Parathyroid adenoma (tissue), 2 donors: ENCODE data around the gene ARHGEF38.
"Not testable (repeated sequence)": the region's sequence is repeated elsewhere in the genome, so short reads cannot be mapped to it uniquely, and the experiment has no call there.

Experiments used
- H2AFZ ChIP-seq: fragments of 300-600 bp; sonication (generic); one replicate; pipeline ENCODE4 v1.7.0; 2017; ENCODE audit warnings: antibody characterized with exemption, mild to moderate bottlenecking
- H3K27ac ChIP-seq: fragments of 300-600 bp; sonication (generic); one replicate; pipeline ENCODE4 v1.7.0; 2017
- H3K27me3 ChIP-seq: fragments of 300-600 bp; sonication (generic); one replicate; pipeline ENCODE4 v1.7.0; 2017; ENCODE audit warnings: low read length; ENCODE audit not compliant: control insufficient read depth, insufficient read depth
- H3K36me3 ChIP-seq: fragments of 300-600 bp; sonication (generic); one replicate; pipeline ENCODE4 v1.7.0; 2017; ENCODE audit warnings: low read length; ENCODE audit not compliant: control insufficient read depth, insufficient read depth
- H3K4me1 ChIP-seq: fragments of 300-600 bp; sonication (generic); one replicate; pipeline ENCODE4 v1.7.0; 2017; ENCODE audit warnings: control low read depth
- H3K4me2 ChIP-seq: fragments of 300-600 bp; sonication (generic); one replicate; pipeline ENCODE4 v1.7.0; 2017; ENCODE audit warnings: low read length
- H3K4me3 ChIP-seq: fragments of 300-600 bp; sonication (generic); one replicate; pipeline ENCODE4 v1.7.0; 2017; ENCODE audit warnings: low read depth, low read length
- H3K79me2 ChIP-seq: fragments of 300-600 bp; sonication (generic); one replicate; pipeline ENCODE4 v1.7.0; 2017; ENCODE audit warnings: control low read depth
- H3K9ac ChIP-seq: fragments of 300-600 bp; sonication (generic); one replicate; pipeline ENCODE4 v1.7.0; 2017; ENCODE audit warnings: mild to moderate bottlenecking
- H3K9me3 ChIP-seq: fragments of 300-600 bp; sonication (generic); one replicate; pipeline ENCODE4 v1.7.0; 2017; ENCODE audit warnings: low read length; ENCODE audit not compliant: control insufficient read depth
- TF ChIP-seq, protein P1 (sequence below): fragments of 300-600 bp; sonication (generic); IDR thresholded peaks from one replicate; pipeline ENCODE4 v1.7.0; 2017; ENCODE audit warnings: antibody characterized with exemption, mild to moderate bottlenecking
- donor health status: primary hyperparathyroidism.

Gene ARHGEF38

DNA sequence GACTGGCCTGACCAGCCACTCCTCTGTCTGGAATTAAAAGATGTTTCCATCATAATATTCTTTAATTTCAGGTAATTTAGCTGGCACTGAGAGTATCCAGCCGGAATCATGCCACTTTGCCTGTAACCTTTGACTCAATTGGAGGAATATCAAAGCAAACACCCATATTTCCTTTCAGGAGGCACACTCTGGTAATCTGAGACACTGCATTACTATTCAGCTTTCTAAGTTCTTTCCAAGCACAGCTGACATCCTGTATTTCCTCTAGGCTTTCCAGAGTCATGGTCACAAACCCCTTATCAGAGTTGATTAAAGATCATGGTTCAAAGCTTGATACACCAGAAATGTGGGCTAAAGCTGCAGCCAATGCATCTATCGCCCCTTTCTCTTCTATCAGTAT lies 126.8 kb downstream of the ARHGEF38 start:
- TF ChIP-seq, protein P1, sequence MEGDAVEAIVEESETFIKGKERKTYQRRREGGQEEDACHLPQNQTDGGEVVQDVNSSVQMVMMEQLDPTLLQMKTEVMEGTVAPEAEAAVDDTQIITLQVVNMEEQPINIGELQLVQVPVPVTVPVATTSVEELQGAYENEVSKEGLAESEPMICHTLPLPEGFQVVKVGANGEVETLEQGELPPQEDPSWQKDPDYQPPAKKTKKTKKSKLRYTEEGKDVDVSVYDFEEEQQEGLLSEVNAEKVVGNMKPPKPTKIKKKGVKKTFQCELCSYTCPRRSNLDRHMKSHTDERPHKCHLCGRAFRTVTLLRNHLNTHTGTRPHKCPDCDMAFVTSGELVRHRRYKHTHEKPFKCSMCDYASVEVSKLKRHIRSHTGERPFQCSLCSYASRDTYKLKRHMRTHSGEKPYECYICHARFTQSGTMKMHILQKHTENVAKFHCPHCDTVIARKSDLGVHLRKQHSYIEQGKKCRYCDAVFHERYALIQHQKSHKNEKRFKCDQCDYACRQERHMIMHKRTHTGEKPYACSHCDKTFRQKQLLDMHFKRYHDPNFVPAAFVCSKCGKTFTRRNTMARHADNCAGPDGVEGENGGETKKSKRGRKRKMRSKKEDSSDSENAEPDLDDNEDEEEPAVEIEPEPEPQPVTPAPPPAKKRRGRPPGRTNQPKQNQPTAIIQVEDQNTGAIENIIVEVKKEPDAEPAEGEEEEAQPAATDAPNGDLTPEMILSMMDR, result no peak
- H3K4me2 ChIP-seq, result no peak overlapping the region
- H2AFZ ChIP-seq, result peak overlapping the region; percentile 15
- no peaks in the 10 kb centered on the region for H3K9me3 ChIP-seq
- no peak overlapping the region for H3K4me3 ChIP-seq
- no peaks in the 10 kb centered on the region for H3K4me1 ChIP-seq
- no peak overlapping the region for H3K27ac ChIP-seq
- no peaks in the 10 kb centered on the region for H3K79me2 ChIP-seq
- no peaks in the 10 kb centered on the region for H3K27me3 ChIP-seq
- H3K9ac ChIP-seq, result no peak overlapping the region
- H3K36me3 ChIP-seq, result no peaks in the 10 kb centered on the region

DNA sequence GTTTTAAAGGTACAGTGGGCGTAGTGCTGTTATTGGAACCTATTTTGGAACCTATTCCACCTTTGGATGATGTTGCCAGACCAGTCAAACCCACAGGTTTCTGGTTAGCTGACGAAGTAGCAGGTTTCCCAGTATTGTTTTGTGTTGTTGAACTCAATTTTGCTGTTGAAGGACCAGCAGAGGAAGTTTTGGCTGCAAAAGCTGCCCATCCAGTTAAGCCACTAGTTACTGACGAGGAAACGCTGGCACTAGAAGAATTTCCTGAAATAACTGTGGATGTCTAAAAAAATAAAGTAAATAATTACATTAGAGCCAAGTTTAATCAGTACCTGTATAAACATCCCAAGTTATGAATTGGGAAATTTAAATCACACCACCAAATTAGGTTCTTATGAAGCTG lies 130.6 kb downstream of the ARHGEF38 start:
- TF ChIP-seq, protein P1, result no peak
- no peaks in the 10 kb centered on the region for H3K27me3 ChIP-seq
- peak overlapping the region; percentile 29 for H3K27ac ChIP-seq
- H3K36me3 ChIP-seq, result no peaks in the 10 kb centered on the region
- H3K79me2 ChIP-seq, result no peaks in the 10 kb centered on the region
- no peak overlapping the region for H3K9ac ChIP-seq
- H3K4me1 ChIP-seq, result no peaks in the 10 kb centered on the region
- peak overlapping the region; percentile 21 for H3K4me2 ChIP-seq
- H3K4me3 ChIP-seq, result no peak overlapping the region
- no peak overlapping the region for H2AFZ ChIP-seq
- H3K9me3 ChIP-seq, result no peaks in the 10 kb centered on the region

DNA sequence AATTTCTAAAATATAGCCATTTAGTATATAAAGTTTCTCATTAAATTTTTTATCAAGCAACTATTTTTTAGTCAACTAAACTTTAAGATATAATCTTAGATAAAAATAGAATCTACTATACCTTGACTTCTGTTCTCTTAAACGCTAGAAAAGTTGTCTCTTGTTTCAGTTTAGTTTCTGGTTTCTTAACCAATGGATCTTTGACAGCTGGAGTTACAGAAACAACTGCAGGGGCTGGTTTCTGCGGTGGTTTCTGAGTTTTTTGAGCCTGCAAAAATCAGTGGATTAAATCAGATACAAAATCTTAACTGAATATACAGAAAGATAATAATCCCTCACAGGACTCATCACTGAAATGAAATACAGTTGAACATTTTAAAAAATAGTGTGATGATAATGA lies 134.2 kb downstream of the ARHGEF38 start:
- Histone ChIP-seq H3K36me3 (no peaks in the 10 kb centered on the region), H3K9me3 (no peaks in the 10 kb centered on the region), H2AFZ (no peak overlapping the region), H3K9ac (no peak overlapping the region), H3K4me1 (no peaks in the 10 kb centered on the region), H3K79me2 (no peaks in the 10 kb centered on the region), H3K27ac (no peak overlapping the region), H3K4me3 (no peak overlapping the region), H3K27me3 (no peaks in the 10 kb centered on the region), H3K4me2 (no peak overlapping the region)
- TF ChIP-seq, protein P1, result no peak

DNA sequence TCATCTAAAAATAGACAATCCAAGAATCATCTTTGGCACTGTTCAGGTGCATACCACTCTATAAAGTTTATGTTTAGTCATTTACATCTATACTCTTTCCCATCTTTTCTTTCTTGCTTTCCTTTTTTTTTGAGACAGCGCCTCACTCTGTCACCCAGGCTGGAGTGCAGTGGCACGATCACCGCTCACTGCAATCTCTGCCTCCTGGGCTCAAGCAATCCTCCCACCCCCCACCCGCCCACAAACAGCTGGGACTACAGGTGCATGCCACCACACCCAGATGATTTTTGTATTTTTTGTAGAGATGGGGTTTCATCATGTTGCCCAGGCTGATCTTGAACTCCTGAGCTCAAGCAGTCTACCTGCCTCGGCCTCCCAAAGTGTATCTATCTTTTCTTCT lies 142.4 kb downstream of the ARHGEF38 start:
- H3K79me2 ChIP-seq, H3K9me3 ChIP-seq, H3K4me3 ChIP-seq, H3K36me3 ChIP-seq, H3K4me2 ChIP-seq, H2AFZ ChIP-seq, H3K4me1 ChIP-seq, H3K9ac ChIP-seq, H3K27ac ChIP-seq, H3K27me3 ChIP-seq: not testable (repeated sequence)

DNA sequence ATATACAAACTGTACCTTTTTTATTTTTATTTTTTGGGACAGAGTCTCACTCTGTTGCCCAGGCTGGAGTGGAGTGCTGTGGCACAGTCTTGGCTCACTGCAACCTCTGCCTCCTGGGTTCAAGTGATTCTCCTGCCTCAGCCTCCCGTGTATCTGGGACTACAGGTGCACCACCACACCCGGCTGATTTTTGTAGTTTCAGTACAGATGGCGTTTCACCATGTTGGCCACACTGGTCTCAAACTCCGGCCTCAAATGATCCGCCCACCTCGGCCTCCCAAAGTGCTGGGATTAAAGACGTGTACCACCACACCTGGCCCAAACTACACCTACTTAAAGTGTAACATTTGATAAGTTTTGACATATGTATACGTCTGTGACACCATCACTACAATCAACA lies 143.4 kb downstream of the ARHGEF38 start:
- not testable (repeated sequence) for H3K79me2 ChIP-seq, H3K9me3 ChIP-seq, H3K27me3 ChIP-seq, H3K9ac ChIP-seq, H2AFZ ChIP-seq, H3K4me3 ChIP-seq, H3K27ac ChIP-seq, H3K36me3 ChIP-seq, H3K4me1 ChIP-seq, H3K4me2 ChIP-seq

DNA sequence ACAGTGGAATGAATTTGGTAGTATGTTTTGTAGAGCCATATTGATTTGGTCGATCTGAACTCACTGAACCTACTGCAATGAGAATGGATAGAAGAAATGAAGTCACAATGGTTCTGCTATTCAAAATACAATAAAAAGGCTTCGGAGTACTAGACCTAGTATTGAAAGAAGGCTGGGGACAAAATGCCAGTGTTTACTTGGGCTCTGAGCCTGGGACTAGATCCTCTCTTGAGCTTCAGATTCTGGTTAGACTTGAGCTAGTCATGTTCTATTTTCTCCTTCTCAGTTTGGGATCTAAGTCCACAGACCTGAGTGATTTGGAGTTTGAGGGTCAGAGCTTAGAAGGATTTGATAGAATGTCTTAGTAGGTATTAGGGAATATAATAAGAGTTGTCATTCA lies 146.2 kb downstream of the ARHGEF38 start:
- H3K4me3 ChIP-seq, result no peak overlapping the region
- H3K4me2 ChIP-seq, result no peak overlapping the region
- no peaks in the 10 kb centered on the region for H3K27me3 ChIP-seq
- no peak overlapping the region for H3K27ac ChIP-seq
- H2AFZ ChIP-seq, result no peak overlapping the region
- no peaks in the 10 kb centered on the region for H3K4me1 ChIP-seq
- TF ChIP-seq, protein P1, result no peak
- no peak overlapping the region for H3K9ac ChIP-seq
- no peaks in the 10 kb centered on the region for H3K9me3 ChIP-seq
- no peaks in the 10 kb centered on the region for H3K36me3 ChIP-seq
- no peaks in the 10 kb centered on the region for H3K79me2 ChIP-seq
